Smooth muscle cell (in vitro differentiated cells): ENCODE data around the gene PHTF2. TPM values are rescaled to one million over a fixed set of nuclear protein-coding genes. Genes with fewer than 3 reads are reported as not detected.
A peak's percentile ranks its signal among the peaks of the same experiment; 100 is the strongest.

ENCODE experiments used
- DNase-seq: peaks from one replicate; lab custom pipeline; 2025; ENCODE audit not compliant: unreplicated experiment; lab: John Stamatoyannopoulos, UW
- H2AFZ ChIP-seq: fragments of 200-600 bp; sonication (generic); 2 replicates; pipeline ENCODE4 v1.6.0; 2016; ENCODE audit warnings: antibody characterized with exemption, low read depth, mild to moderate bottlenecking
- H3F3A ChIP-seq: fragments of 200-600 bp; sonication (generic); 2 replicates; pipeline ENCODE4 v1.6.0; 2017; ENCODE audit warnings: antibody characterized with exemption, low read depth
- H3K27ac ChIP-seq: fragments of 200-600 bp; sonication (generic); 2 replicates; pipeline ENCODE4 v1.5.1; 2016; ENCODE audit warnings: low read depth, mild to moderate bottlenecking
- H3K27me3 ChIP-seq: fragments of 200-600 bp; sonication (generic); 2 replicates; pipeline ENCODE4 v1.6.1; 2016; ENCODE audit warnings: low read depth, mild to moderate bottlenecking
- H3K36me3 ChIP-seq: fragments of 200-600 bp; sonication (generic); 2 replicates; pipeline ENCODE4 v1.5.1; 2016; ENCODE audit warnings: low read depth
- H3K4me1 ChIP-seq: fragments of 200-600 bp; sonication (generic); 2 replicates; pipeline ENCODE4 v1.5.1; 2016; ENCODE audit warnings: low read depth
- H3K4me2 ChIP-seq: fragments of 200-600 bp; sonication (generic); 2 replicates; pipeline ENCODE4 v1.6.0; 2016; ENCODE audit warnings: mild to moderate bottlenecking
- H3K4me3 ChIP-seq: fragments of 200-600 bp; sonication (generic); 2 replicates; pipeline ENCODE4 v1.5.1; 2016; ENCODE audit warnings: mild to moderate bottlenecking
- H3K79me2 ChIP-seq: fragments of 200-600 bp; sonication (generic); 2 replicates; pipeline ENCODE4 v1.6.0; 2016; ENCODE audit warnings: low read depth, mild to moderate bottlenecking
- H3K9ac ChIP-seq: fragments of 200-600 bp; sonication (generic); 2 replicates; pipeline ENCODE4 v1.6.0; 2016; ENCODE audit warnings: low read depth
- H3K9me3 ChIP-seq: fragments of 200-600 bp; sonication (generic); replicated peaks from 2 replicates; pipeline ENCODE4 v1.5.1; 2016; ENCODE audit warnings: low read depth
- H4K20me1 ChIP-seq: fragments of 200-600 bp; sonication (generic); 2 replicates; pipeline ENCODE4 v1.6.0; 2016; ENCODE audit warnings: low read depth
- CTCF ChIP-seq: fragments of 200-600 bp; sonication (generic); IDR thresholded peaks from 2 replicates; pipeline ENCODE4 v1.5.1; 2017; ENCODE audit warnings: borderline replicate concordance, mild to moderate bottlenecking, antibody characterized with exemption; ENCODE audit not compliant: insufficient read depth, poor library complexity, severe bottlenecking
- WGBS: methylation state at CpG from one replicate; pipeline ENCODE4 v1.1.7; 2016; ENCODE audit warnings: low lambda C conversion rate; 5-methylcytosine and 5-hydroxymethylcytosine counted together
- polyA plus RNA-seq: library from polyadenylated mRNA; unstranded; fragments of >200 nt; fragmentation: Nextera tagmentation; extraction: Ambion mirVana; gene quantifications from 2 replicates; pipeline ENCODE4 v1.2.1, GENCODE V29; 2016
- total RNA-seq: library from RNA; depleted of rRNA; stranded (reverse); fragments of >200 nt; gene quantifications from 2 replicates; pipeline ENCODE4 v1.2.3, GENCODE V29; 2014

PHTF2 gene
- total and polyA plus RNA-seq, 2 experiments from 2014 or later = 66.6 to 100 TPM

GRCh38 chr7:77811516-77812289, 13.1 kb downstream of the PHTF2 start:
- no peaks in the 10 kb centered on the region for H3K27me3 ChIP-seq
- H4K20me1 ChIP-seq = peaks cover 12% of the 10 kb centered on the region
- 71% methylated on average over 2 of the region's 2 CpGs for WGBS
- TF ChIP-seq CTCF = no peak
- H3F3A ChIP-seq = peaks cover 14% of the 10 kb centered on the region
- DNase-seq = no peak
- H3K4me3 ChIP-seq = no peak overlapping the region
- peak overlapping the region; percentile 75 for H3K4me2 ChIP-seq
- H3K4me1 ChIP-seq = peaks cover 12% of the 10 kb centered on the region
- H2AFZ ChIP-seq = no peak overlapping the region
- peak overlapping the region; percentile 91 for H3K27ac ChIP-seq
- peaks cover 4% of the 10 kb centered on the region for H3K9me3 ChIP-seq
- H3K79me2 ChIP-seq = peaks cover 93% of the 10 kb centered on the region
- peaks cover 10% of the 10 kb centered on the region for H3K36me3 ChIP-seq
- peak overlapping the region; percentile 65 for H3K9ac ChIP-seq

- no peaks in the 10 kb centered on the region for H3K9me3 ChIP-seq
- H3K79me2 ChIP-seq = peaks cover 93% of the 10 kb centered on the region
- H3K4me2 ChIP-seq = peak overlapping the region; percentile 75
- peaks cover 12% of the 10 kb centered on the region for H3K4me1 ChIP-seq
- peak overlapping the region; percentile 65 for H3K9ac ChIP-seq
- peaks cover 14% of the 10 kb centered on the region for H3F3A ChIP-seq
- no peak overlapping the region for H3K4me3 ChIP-seq
- WGBS = 14% methylated on average over 1 of the region's 1 CpG
- DNase-seq = no peak
- peak overlapping the region; percentile 91 for H3K27ac ChIP-seq
- H3K36me3 ChIP-seq = peaks cover 16% of the 10 kb centered on the region
- peaks cover 12% of the 10 kb centered on the region for H4K20me1 ChIP-seq
- no peak for TF ChIP-seq CTCF
- H2AFZ ChIP-seq = no peak overlapping the region
- H3K27me3 ChIP-seq = no peaks in the 10 kb centered on the region
These were observed 13.7 kb downstream of the PHTF2 start for GRCh38 chr7:77812290-77812685.

- Histone ChIP-seq H3F3A (peaks cover 14% of the 10 kb centered on the region), H3K36me3 (peaks cover 20% of the 10 kb centered on the region), H3K4me3 (no peak overlapping the region), H3K27ac (peak overlapping the region; percentile 91), H3K27me3 (no peaks in the 10 kb centered on the region), H3K9me3 (no peaks in the 10 kb centered on the region), H3K79me2 (peaks cover 93% of the 10 kb centered on the region), H2AFZ (no peak overlapping the region), H3K9ac (peak overlapping the region; percentile 13), H3K4me1 (peaks cover 12% of the 10 kb centered on the region), H3K4me2 (peak overlapping the region; percentile 22), H4K20me1 (peaks cover 12% of the 10 kb centered on the region)
- WGBS = 78% methylated on average over 2 of the region's 2 CpGs
- no peak for DNase-seq
- TF ChIP-seq CTCF = no peak
These were observed 14.6 kb downstream of the PHTF2 start for GRCh38 chr7:77813180-77813579.

GRCh38 chr7:77819021-77819420, 20.4 kb downstream of the PHTF2 start:
- H3K79me2 ChIP-seq = peaks cover 97% of the 10 kb centered on the region
- H3K4me1 ChIP-seq = peaks cover under 1% of the 10 kb centered on the region
- H2AFZ ChIP-seq = no peak overlapping the region
- no peak overlapping the region for H3K4me3 ChIP-seq
- H4K20me1 ChIP-seq = peaks cover 13% of the 10 kb centered on the region
- H3K27me3 ChIP-seq = no peaks in the 10 kb centered on the region
- no peak overlapping the region for H3K9ac ChIP-seq
- no peak for DNase-seq
- H3F3A ChIP-seq = no peaks in the 10 kb centered on the region
- H3K27ac ChIP-seq = no peak overlapping the region
- H3K4me2 ChIP-seq = no peak overlapping the region
- peaks cover 9% of the 10 kb centered on the region for H3K9me3 ChIP-seq
- TF ChIP-seq CTCF = no peak
- H3K36me3 ChIP-seq = peaks cover 41% of the 10 kb centered on the region
